GM03348 (cell line): ENCODE measurements around the gene ZBTB37.
"Not testable (repeated sequence)": the region's sequence is repeated elsewhere in the genome, so short reads cannot be mapped to it uniquely, and the experiment has no call there.

Experiments used
- DNase-seq: peaks from one replicate; pipeline ENCODE4 v3.0.0; 2012; ENCODE audit warnings: low spot score

ZBTB37 gene

DNA sequence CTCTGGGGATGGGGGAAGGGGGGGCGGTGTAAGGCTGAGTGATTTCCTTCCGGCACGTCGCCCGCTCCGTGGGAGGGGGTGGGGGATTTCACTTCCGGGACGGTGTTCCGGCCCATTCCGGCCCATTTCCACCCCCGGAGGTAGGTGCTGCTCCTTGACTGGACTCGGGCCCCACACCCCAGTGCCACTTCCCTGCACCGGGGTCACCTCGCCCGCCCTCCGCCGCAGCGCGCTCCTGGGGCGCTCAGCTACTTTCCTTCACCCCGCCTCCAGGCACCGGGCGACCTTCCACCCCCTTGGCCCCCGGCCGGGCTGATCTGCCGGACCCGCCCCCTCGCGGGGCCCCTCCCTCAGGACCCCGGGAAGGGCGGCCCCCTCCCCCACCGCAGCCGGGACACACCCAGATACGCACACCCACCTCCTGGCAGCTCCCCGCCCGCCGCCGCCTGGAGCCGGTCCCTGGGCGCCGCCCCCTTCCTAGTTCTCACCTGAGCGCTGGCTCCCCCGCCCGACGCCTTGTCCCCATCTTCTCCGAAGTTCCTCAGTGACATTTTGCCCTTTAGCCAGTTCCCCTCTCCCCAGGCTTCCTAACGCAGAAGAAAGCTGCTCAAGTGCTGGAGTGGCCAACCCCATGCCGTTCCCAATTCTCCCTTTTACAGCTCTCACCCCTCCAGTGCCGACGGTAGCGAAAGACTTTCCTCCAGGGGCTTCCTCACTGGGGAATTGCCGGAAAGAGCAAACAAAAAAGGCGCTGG is at the start of gene ZBTB37:
TSS of gene ZBTB37 (plus strand) at position 115 of the 755 bp plus-strand sequence. CDS start 1,846 bp downstream, outside the sequence.
- DNase-seq: peak; percentile 85

- DNase-seq: no peak
Measured at GRCh38 chr1:173818459-173818858, 49.7 kb upstream of the ZBTB37 start.

- DNase-seq: no peak
Measured at GRCh38 chr1:173821680-173822079, 46.5 kb upstream of the ZBTB37 start.

DNA sequence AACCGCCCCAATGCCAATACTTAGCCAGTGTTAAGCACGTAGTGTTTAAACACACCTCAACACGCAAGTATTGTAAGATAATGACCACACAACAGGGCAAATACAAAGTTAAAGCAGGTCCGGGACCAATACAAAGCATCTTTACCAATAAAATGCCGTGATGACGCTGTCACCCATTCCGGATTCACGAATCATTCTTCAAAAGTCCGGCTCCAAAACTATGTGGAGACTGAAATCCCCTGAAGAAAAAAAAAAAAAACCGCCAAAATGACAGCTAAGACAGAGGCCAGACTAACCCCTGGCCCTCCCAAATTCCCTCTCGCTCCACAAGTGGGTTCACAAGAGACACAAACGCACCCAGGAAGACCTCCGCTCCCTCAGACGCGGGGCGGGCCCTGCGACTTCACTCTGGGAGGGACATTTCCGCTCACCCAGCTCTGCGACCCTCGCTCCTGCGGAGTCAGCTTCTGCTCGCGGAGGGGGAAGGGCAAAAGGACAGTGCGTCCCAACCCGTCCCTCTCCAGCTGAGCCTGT is 44.3 kb upstream of the ZBTB37 start:
- DNase-seq: no peak

- peak; percentile 93 for DNase-seq
Measured at GRCh38 chr1:173824315-173825081, 43.7 kb upstream of the ZBTB37 start, which contains the start of the genes CENPL and DARS2. Gene CENPL, minus strand, starts transcription at chr1:173824883. Its CDS starts 13,584 bp downstream, at chr1:173811299. Gene DARS2, plus strand, starts transcription at chr1:173824673. Its CDS starts 557 bp downstream, at chr1:173825230.

DNA sequence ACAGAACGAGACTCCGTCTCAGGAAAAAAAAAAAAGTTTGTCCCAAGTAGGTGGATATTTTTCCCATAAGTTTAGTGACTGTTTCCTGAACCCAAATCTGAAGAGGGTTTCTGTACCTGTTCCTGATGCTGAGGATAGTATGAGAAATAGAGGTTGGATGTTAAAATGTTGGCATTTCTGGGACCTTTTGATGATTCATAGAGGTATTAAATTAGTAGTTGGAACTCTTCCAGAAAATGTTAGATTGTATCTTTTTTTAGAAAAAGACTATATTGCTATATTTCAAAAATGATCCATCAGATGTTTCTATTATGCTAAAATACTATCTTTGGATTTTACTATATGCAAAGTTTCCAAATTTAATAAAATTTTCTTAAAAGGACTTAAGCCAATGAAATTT is 40.6 kb upstream of the ZBTB37 start:
- no peak for DNase-seq

DNA sequence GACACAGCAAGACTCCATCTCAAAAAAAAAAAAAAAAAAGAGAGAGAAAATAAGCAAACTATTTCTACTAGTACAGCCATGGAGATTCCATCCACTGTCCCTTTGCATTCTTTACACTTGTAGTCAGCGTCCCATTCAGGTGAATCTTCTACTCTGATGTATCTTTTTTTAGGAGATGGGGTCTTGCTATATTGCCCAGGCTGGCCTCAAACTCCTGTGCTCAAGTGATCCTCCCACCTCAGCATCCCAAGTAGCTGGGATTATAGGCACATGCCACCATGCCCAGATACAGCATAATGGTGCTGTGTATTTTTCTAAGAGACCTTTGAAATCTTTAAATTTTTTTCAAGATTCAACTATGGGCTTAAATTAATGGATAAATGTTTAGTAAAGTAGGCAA is 35.4 kb upstream of the ZBTB37 start:
- no peak for DNase-seq

- no peak for DNase-seq
Measured at GRCh38 chr1:173852105-173852504, 16.1 kb upstream of the ZBTB37 start.

DNA sequence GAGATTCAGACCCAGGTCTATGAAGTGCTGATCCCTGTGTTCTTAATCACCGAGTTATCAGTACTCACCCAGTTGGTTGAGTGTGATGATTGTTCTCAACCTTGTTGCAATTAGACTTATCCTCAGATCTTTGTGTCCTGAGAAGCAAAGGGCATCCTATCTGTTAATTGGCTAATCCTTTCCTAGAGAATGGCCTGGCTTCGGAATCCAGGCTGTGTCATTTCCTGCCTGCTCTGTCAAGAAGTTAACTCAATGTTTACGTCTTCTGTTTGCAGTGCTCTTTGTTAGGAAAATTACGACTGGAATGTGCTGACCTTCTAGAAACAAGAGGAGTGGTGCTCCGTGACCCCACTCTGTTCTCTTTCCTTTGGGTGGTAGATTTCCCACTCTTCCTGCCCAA is 15.1 kb upstream of the ZBTB37 start:
- DNase-seq: peak; percentile 50

GRCh38 chr1:173856014-173856413 is 12.2 kb upstream of the ZBTB37 start:
- DNase-seq: no peak

DNA sequence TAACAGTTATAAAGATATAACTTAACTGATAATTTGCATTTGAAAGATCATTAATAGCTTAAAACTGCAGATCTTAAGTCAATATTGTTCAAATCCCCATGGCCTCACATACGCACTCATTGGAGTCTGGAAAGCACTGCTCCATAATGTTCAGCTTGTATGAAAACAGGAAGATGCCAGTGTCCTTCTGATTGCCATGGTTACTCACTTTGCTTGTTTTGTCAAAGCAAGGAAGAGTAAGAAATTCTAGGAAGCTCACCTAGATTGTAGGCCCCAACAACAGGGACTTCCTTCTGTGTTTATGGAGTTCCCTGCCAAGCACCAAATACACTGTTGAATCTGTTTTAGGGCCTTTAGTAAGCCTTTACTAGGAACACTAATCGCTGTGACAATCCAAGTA is 11.3 kb upstream of the ZBTB37 start:
- no peak for DNase-seq

GRCh38 chr1:173857363-173857917 is 10.7 kb upstream of the ZBTB37 start:
- DNase-seq: no peak

DNA sequence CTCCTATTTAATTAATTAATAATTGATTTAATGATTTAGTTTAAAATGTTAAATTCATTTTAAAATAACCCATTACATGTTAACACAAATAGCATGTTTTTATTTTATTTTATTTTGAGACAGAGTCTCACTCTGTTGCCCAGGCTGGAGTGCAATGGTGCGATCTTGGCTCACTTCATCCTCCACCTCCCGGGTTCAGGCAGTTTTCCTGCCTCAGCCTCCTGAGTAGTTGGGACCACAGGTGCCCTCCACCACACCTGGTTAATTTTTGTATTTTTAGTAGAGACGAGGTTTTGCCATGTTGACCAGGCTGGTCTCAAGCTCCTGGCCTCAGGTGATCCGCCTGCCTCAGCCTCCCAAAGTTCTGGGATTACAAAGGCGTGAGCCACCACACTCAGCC is 8.6 kb upstream of the ZBTB37 start:
- not testable (repeated sequence) for DNase-seq

- no peak for DNase-seq
Measured at GRCh38 chr1:173860065-173860464, 8.1 kb upstream of the ZBTB37 start.

GRCh38 chr1:173861731-173862145 is 6.4 kb upstream of the ZBTB37 start:
- no peak for DNase-seq

DNA sequence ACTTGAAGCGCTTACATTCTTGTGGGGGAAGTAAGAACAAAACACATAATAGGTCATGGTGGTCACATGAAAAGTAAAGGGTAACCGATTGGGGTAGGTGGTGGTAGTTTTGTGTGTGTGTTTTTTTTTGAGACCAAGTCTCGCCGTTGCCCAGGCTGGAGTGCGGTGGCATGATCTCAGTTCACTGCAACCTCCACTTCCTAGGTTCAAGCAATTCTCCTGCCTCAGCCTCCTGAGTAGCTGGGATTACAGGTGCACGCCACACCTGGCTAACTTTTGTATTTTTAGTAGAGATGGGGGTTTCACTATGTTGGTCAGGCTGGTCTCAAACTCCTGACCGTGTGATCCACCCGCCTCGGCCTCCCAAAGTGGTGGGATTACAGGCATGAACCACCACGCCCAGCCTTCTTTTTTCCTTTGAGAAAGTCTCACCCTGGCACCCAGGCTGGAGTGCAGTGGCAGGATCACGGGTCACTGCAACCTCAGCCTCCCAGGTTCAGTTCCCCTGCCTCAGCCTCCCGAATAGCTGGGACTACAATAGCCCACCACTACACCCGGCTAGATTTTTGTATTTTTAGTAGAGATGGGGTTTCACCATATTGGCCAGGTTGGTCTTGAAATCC is 5.9 kb upstream of the ZBTB37 start:
- DNase-seq: not testable (repeated sequence)

- DNase-seq: no peak
Measured at GRCh38 chr1:173862769-173863223, 5.4 kb upstream of the ZBTB37 start.

DNA sequence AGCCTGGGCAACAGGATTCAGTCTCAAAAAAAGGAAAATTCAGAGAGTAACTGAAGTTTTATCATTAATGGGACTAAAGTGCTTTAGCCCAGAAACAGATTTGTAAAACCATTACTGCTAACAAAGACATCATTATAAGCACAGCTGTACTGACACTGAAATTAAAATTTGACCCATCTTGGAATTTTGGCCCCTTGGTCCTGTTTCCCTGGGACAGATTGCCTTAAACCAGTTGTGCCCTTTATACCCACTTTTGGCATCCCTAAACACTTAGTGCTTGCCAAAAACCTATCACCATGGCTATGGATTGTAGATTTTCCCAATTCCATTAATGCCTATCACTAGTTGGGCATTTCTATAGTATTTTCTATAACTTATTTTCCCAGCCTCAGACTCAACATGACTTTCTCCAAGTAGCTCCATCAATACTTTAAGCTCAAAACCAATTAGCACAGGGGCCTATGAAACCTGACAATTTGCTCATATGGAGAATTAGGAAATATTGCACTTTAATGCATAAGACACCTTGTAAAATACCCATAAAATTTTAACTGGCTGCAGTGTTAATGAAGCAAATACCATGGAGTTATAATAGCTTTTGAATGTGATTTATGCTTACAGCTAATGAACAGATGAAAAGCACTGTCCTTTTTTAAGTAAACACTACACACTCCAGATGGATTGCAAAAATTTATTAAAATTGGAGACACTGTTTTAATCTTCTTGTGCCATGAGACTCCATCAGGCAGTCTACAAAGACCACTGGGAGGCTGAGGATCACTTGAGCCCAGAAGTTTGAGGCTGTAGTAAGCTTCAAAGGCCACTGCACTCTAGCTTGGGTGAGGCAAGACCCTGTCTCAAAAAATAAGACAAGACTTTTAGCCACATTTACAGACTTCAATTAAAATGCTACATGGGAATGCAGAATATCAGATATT is 4.7 kb upstream of the ZBTB37 start:
- DNase-seq: no peak

DNA sequence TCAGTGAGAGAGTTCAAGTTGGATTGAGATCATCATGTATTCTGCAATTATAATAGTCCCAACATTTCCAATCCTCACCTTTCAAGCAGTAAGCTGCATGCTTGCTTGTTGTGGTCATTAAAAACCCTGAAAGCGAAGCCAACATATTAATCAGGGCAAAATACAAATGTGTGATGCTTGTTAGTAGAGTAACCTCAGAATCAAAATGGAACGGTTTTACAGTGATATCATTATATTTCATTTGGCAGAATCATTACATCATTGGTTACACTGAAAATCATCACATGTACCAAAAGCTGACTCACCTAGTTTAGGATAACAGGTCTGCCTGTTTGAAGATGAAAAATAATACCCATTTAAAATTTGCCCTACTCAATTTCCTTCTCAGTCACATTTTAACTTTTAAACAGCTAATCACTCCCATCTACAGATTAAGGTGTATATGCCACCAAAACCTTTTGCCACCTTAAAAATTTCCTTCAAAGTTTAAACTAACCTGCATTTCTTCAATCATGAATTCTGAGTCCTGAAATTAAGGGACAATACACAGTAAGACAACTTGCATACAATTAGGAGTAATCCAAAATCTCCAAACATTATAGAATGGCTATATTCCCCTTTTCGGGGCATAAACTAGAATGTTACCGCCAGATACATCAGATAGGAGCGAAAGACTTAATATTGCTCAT is 3.9 kb upstream of the ZBTB37 start:
- DNase-seq: no peak

DNA sequence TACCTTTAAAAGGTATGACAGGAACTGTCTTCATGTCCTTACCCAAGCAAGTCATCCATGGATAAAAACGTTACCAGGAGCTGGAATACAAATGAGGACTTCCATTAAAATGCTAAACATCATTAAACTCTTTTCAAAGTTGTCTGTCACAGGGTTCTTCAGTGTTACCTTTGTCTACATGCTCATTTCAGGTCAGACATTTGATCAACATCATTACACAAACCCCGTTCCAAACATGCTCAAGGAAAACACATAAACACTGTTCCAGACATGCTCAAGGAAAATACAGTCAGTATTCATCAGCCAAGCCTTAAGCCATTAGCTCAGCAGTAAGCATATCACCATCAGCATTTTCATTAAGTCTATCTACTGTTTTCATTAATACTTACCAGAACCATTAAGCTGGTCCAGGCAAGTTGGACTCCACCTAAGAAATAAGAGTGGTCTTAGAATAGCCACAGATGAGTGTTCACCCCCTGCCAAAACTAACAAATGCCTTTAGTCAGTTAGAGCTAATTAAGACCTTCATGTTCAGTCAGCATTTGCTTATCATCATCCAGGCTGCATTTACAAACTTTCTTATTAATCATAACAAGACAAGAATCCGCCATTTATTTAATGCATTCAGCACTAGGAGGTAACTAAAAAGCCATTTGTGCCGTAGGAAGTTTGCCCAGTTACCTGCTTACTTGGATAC is 2.6 kb upstream of the ZBTB37 start:
- no peak for DNase-seq
